MCF 10A (cell line): ENCODE data around the gene PDE8B. TPM values are rescaled to one million over a fixed set of nuclear protein-coding genes. Genes with fewer than 3 reads are reported as not detected.
A peak's percentile ranks its signal among the peaks of the same experiment; 100 is the strongest.

Source experiments
- BruUV-seq: library from RNA; stranded (reverse); fragments of 400-500 nt; replicated peaks from 2 replicates; lab custom pipeline; 2021; lab: Mats Ljungman, UMichigan
- CTCF ChIA-PET: fragments of 300-600 bp; sonication (Branson Sonifier 250); formaldehyde crosslinking; extraction: SDS; loops from one replicate; lab custom pipeline; 2021; ENCODE audit warnings: antibody characterized with exemption, inconsistent platforms; lab: Yijun Ruan, JAX
- POLR2A ChIA-PET: fragments of 300-600, 350-650 bp; sonication (Branson Sonifier 250); formaldehyde crosslinking; extraction: SDS; loops from one replicate; lab custom pipeline; 2020; ENCODE audit warnings: antibody characterized with exemption, inconsistent platforms; lab: Yijun Ruan, JAX
- DNase-seq: peaks from one replicate; pipeline ENCODE4 v3.0.0-alpha.2; 2018; ENCODE audit not compliant: unreplicated experiment
- H3K27ac Mint-ChIP-seq: one replicate; pipeline ENCODE4 v1.8.0; 2022; ENCODE audit warnings: mild to moderate bottlenecking, low read depth, mixed read lengths; ENCODE audit not compliant: unreplicated experiment
- H3K27me3 Mint-ChIP-seq: one replicate; pipeline ENCODE4 v1.8.0; 2022; ENCODE audit warnings: mixed read lengths; ENCODE audit not compliant: insufficient read depth, unreplicated experiment
- H3K36me3 Mint-ChIP-seq: one replicate; pipeline ENCODE4 v1.8.0; 2022; ENCODE audit warnings: mild to moderate bottlenecking, moderate library complexity, mixed read lengths; ENCODE audit not compliant: insufficient read depth, unreplicated experiment
- H3K4me1 Mint-ChIP-seq: one replicate; pipeline ENCODE4 v1.8.0; 2022; ENCODE audit warnings: mixed read lengths; ENCODE audit not compliant: insufficient read depth, unreplicated experiment
- H3K4me3 Mint-ChIP-seq: one replicate; pipeline ENCODE4 v1.8.0; 2022; ENCODE audit warnings: mild to moderate bottlenecking, moderate library complexity, mixed read lengths; ENCODE audit not compliant: unreplicated experiment
- H3K9me3 Mint-ChIP-seq: one replicate; pipeline ENCODE4 v1.8.0; 2022; ENCODE audit warnings: mixed read lengths; ENCODE audit not compliant: unreplicated experiment
- intact Hi-C: fragments of 100-400 bp; cut with micrococcal nuclease; formaldehyde crosslinking; loops from 2 replicates; pipeline ENCODE4 v1.14.1; 2022
- total RNA-seq: library from RNA; stranded (reverse); gene quantifications from 2 replicates; pipeline ENCODE4 v1.2.3, GENCODE V29; 2022
- TF ChIP-seq, protein P1 (sequence below): fragments of 200-600 bp; IDR thresholded peaks from one replicate; pipeline ENCODE4 v1.8.0; 2022; ENCODE audit warnings: antibody characterized with exemption, mild to moderate bottlenecking; ENCODE audit not compliant: unreplicated experiment

The PDE8B gene
- total RNA-seq, 1 experiment from 2014 or later = not detected

DNA sequence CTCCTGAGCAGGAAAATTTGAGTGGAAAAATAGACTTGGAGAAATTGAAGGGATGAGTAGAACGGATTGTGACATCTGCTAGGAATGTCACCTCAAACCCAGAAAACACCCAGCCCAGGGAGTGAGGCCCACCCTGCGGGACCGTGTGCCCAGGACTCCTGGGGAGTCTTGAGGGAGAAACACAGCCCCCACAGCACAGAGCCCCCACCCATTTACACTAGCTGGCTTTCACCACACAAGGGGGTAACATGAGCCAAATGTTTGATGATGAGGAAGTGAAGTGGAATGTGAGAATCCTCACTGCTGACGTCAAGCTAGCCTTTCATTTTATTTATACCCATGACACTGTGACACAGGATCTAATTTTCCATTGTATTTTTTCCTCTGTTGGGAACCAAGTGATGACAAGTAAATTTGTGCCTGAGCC is 42.8 kb upstream of the PDE8B start:
- Mint-ChIP-seq H3K4me3 (no peak overlapping the region), H3K9me3 (no peaks in the 10 kb centered on the region), H3K4me1 (peaks cover 13% of the 10 kb centered on the region), H3K27ac (no peak overlapping the region), H3K36me3 (no peaks in the 10 kb centered on the region), H3K27me3 (no peaks in the 10 kb centered on the region)
- BruUV-seq = no TSS peak
- POLR2A ChIA-PET = interaction anchor here (0.7 to 1.1 kb wide), 3 partner anchors 17 to 324 kb away, joined by 3 to 5 read pairs (median 4); partner anchors contain the start of gene WDR41
- CTCF ChIA-PET = interaction anchor here (1.0 to 1.9 kb wide), 3 partner anchors 16 to 325 kb away, joined by 3 to 12 read pairs (median 3); partner anchors contain the start of gene WDR41
- intact Hi-C loops = no loop called here
- TF ChIP-seq, protein P1, sequence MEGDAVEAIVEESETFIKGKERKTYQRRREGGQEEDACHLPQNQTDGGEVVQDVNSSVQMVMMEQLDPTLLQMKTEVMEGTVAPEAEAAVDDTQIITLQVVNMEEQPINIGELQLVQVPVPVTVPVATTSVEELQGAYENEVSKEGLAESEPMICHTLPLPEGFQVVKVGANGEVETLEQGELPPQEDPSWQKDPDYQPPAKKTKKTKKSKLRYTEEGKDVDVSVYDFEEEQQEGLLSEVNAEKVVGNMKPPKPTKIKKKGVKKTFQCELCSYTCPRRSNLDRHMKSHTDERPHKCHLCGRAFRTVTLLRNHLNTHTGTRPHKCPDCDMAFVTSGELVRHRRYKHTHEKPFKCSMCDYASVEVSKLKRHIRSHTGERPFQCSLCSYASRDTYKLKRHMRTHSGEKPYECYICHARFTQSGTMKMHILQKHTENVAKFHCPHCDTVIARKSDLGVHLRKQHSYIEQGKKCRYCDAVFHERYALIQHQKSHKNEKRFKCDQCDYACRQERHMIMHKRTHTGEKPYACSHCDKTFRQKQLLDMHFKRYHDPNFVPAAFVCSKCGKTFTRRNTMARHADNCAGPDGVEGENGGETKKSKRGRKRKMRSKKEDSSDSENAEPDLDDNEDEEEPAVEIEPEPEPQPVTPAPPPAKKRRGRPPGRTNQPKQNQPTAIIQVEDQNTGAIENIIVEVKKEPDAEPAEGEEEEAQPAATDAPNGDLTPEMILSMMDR = no peak
- DNase-seq = peak; percentile 58

DNA sequence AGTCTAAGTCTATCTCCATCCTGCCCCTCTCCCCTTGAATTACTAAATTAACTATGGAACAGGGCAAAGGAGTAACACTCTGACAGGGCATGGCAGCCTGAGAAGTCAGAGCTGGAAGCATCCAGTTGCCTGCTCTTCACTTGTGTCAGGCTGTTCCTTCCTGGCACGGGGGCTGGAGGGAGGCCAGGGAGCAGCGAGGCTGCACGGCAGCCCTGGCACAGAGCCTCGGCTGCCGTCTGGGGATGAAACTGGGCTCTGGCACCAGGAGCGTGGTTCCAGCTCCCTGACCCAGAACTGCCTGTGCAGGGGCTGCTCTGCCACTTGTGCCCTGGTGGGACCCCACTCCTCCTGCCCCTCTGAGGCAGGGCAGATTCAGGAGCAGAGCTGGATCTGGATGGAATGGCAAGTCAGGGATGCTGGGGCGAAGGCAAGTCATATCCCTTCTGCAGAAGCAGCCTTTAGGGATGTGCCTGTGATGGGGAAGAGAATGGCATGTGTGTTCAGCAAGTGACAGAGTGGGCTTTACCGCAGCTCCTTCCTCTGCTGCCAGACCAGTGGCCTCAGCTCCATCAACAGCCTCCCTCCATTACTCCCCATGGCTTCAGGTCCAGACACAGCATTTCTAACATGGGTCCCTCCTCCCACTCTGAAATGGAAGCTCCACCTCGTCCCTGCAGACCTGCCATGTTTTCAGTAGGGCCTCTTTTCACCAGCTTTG is 42.2 kb upstream of the PDE8B start:
- Mint-ChIP-seq H3K27me3 (no peaks in the 10 kb centered on the region), H3K4me3 (no peak overlapping the region), H3K9me3 (no peaks in the 10 kb centered on the region), H3K36me3 (no peaks in the 10 kb centered on the region), H3K27ac (peak overlapping the region; percentile 39), H3K4me1 (peaks cover 13% of the 10 kb centered on the region)
- DNase-seq = peak; percentile 70
- ChIA-PET CTCF (interaction anchor here (1.0 to 1.9 kb wide), 4 partner anchors 17 to 325 kb away, joined by 3 to 12 read pairs (median 4); partner anchors contain the start of gene WDR41), POLR2A (interaction anchor here (0.7 to 1.1 kb wide), 4 partner anchors 12 to 324 kb away, joined by 3 to 5 read pairs (median 4); partner anchors contain the start of gene WDR41)
- no TSS peak for BruUV-seq
- intact Hi-C loops = no loop called here
- TF ChIP-seq, protein P1 = no peak

DNA sequence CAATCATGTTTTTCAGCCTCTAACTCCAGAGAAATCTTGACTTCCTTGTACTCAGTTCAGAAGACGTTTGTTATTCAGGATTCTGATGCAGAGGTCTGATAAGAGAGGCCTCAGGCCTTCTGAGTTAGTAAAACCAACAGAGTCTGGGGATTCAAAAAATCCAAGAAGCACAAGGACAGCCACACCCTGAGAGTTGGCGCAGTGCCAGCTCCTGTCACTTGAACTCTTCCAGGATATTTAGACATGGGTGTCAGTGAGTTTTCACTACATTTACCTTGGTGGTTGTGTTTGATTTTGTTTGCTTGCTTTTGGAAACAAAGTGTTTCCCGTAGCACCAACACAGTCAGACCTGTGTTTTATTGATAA is 41.6 kb upstream of the PDE8B start:
- TF ChIP-seq, protein P1 = no peak
- Mint-ChIP-seq H3K27ac (peak overlapping the region; percentile 39), H3K27me3 (no peaks in the 10 kb centered on the region), H3K9me3 (no peaks in the 10 kb centered on the region), H3K36me3 (no peaks in the 10 kb centered on the region), H3K4me3 (no peak overlapping the region), H3K4me1 (peaks cover 13% of the 10 kb centered on the region)
- no TSS peak for BruUV-seq
- DNase-seq = peak; percentile 60
- POLR2A ChIA-PET = interaction anchor here (0.7 to 1.0 kb wide), 3 partner anchors 12 to 323 kb away, joined by 3 to 5 read pairs (median 3); partner anchors contain the start of gene WDR41
- CTCF ChIA-PET = interaction anchor here (1.1 to 1.9 kb wide), 3 partner anchors 23 to 324 kb away, joined by 3 to 12 read pairs (median 5); partner anchors contain the start of gene WDR41
- intact Hi-C loops = no loop called here

DNA sequence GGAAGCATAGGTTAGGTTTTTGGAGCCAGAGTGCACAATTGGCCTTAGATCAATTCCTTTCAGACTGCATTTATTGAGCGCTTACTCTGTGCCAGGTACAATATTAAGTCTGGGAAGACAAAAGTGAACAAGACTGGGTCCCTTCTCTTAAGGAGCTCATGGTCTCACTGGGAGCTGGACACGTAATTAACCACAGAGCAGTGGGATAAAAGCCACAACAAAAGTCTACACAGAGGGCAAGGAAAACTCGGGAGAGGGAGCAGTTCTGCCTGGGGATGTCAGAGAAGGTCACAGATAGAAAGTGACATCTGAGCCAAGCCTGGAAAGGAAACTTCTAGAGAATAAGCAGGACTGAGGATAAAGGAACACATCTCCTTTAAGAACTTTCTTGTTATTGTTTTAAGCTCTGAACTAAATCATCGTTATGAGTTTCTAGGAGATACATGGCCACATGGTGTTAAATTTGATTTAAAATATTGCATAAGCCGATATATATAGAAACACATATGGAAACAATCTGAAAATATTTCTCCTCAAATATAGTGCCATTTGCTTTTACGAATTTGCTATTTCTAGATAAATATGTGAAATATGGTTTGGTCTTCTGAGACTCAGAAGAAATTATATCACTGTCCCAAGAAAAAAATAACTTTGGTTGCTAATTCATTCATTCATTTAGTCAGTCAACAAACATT is 40.1 kb upstream of the PDE8B start:
- ChIA-PET POLR2A (no interaction called here), CTCF (interaction anchor here (2.1 kb wide), 1 partner anchor 26 kb away, joined by 11 read pairs; no protein-coding TSS in a partner anchor)
- no peaks in the 10 kb centered on the region for H3K9me3 Mint-ChIP-seq
- peaks cover 13% of the 10 kb centered on the region for H3K4me1 Mint-ChIP-seq
- H3K36me3 Mint-ChIP-seq = no peaks in the 10 kb centered on the region
- intact Hi-C loops = no loop called here
- no peak overlapping the region for H3K27ac Mint-ChIP-seq
- TF ChIP-seq, protein P1 = no peak
- BruUV-seq = no TSS peak
- H3K4me3 Mint-ChIP-seq = no peak overlapping the region
- DNase-seq = no peak
- no peaks in the 10 kb centered on the region for H3K27me3 Mint-ChIP-seq
